CD1c-positive myeloid dendritic cell (primary cell): ENCODE data around the gene ERAL1.
"Not testable (repeated sequence)": the region's sequence is repeated elsewhere in the genome, so short reads cannot be mapped to it uniquely, and the experiment has no call there.

Source experiments
- DNase-seq: peaks from one replicate; pipeline ENCODE4 v3.0.0-alpha.2; 2016; ENCODE audit errors: extremely low spot score

ERAL1 gene

DNA sequence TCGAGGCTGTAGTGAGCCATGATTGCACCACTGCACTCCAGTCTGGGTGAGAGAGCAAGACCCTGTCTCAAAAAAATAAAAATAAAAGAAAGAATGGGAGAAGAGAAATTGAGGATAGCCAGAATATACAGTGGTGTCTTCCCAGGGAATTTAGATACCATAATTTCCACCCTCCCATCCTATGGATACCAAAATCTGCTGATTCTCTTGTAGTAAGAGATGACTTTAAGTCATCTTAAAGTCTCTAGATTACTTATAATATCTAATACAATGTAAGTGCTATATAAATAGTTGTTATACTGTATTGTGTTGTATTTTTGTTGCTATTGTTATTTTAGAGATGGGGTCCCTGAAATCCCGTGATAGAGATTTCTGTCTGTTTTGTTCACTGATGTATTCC, 1.5 kb upstream of the ERAL1 start:
- no peak for DNase-seq

GRCh38 chr17:28855336-28855679, 492 bp downstream of the ERAL1 start:
- no peak for DNase-seq

- DNase-seq: no peak
Observed at GRCh38 chr17:28856028-28856574, 1.3 kb downstream of the ERAL1 start.

DNA sequence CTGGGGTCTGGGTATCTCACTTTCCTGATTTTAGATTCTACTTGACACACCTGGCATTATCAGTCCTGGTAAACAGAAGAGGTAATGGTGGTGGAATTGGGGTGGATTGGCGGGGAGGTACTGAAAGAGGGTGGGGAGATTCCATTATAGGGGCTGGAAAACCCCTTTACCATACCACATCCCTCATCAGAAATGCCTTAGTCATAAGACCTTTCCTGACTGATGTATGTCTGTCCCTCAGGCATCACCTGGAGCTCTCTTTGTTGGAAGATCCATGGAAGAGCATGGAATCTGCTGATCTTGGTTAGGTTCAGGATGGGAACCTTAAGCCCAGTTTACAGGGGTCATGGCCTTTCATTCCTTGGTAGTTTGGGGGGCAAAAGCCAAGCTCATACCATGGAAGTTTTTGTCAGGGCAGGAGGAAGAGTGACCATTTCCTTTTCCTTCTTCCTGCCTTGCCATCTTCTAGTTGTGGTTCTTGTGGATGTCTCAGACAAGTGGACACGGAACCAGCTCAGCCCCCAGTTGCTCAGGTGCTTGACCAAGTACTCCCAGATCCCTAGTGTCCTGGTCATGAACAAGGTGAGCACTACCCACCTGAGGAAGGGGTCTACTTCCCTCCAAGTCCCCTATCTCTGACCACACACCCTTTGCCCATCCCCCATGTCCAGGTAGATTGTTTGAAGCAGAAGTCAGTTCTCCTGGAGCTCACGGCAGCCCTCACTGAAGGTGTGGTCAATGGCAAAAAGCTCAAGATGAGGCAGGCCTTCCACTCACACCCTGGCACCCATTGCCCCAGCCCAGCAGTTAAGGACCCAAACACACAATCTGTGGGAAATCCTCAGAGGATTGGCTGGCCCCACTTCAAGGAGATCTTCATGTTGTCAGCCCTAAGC, 3.3 kb downstream of the ERAL1 start:
- DNase-seq: no peak

- DNase-seq: no peak
Observed at GRCh38 chr17:28858801-28859355, 4.1 kb downstream of the ERAL1 start.

DNA sequence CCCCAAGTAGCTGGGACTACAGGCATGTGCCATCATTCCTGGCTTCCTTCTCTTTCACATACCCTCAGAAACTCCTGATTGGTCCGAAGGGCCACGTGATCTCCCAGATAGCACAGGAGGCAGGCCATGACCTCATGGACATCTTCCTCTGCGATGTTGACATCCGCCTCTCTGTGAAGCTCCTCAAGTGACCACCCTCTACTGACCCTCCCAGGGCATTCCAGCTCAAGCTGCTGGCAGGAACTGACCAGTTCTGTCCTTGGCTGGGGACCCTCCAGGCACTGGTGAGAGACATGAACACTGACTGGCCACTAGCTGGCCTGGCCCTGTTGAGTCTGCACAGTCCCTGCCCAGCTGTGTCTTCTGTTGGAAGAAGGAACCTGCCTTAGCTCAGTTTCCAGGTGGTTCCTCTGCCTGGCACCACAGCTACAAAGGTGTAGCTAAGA, 5.6 kb downstream of the ERAL1 start:
- no peak for DNase-seq

DNA sequence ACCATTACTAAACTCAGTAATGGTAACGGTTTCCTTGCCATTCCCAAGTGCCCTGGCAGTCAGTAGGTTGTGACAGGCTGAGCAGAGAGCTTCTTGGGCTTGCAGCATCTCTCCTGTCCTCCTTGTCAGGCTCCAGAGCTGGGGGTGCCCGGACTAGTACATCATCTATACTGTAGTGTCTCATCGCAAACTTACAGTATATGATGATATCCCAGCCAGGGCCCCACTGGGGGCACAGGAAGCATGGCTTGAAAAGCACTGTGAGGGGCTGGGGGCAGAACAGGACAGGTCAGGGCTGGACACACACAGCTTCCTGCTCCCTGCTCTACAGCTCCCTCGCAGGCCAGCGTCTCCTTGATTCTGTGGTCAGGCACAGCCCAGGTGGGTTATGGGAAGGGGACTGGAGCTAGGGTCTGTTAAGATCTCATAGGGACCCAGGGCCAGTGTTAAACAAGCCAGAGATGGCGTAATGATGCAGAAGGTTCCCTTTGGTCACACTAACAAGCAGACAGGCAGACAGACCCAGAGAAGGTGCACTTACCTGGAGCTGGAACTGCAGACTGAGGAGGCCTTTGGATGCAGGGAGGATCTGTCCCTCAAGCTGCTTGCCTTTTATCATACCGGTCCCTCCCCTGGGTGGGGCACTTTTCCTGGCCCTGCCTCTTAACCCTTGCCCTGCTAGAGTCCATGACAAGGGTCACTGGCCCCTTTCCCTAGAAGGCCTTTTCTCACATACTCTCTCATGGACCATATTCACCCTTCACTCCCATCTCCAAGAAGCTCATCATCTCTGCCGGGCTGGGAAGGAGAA, 6.8 kb downstream of the ERAL1 start:
- no peak for DNase-seq

DNA sequence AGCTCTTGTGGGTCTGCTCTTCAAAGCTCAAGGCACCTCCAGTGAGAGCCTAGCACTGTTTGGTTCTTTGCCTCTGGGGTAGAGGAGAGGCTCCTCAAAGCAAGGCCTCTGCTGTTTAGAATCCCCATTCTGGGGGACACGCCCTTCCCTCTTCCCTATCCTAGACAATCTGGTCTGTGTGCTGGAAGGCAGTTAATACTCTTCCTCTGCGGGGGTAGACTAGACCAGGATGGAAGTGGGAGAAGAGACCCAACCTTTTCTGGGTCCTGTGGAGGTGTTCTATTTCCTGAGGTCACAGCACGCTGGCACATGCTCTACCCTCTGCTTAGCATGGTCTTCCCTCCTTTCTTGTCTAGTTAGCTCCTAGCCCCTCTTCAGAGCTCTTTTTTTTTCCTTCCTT, 7.7 kb downstream of the ERAL1 start:
- no peak for DNase-seq

- no peak for DNase-seq
Observed at GRCh38 chr17:28863953-28864352, 9.1 kb downstream of the ERAL1 start.

- DNase-seq: no peak
Observed at GRCh38 chr17:28864991-28865849, 10.4 kb downstream of the ERAL1 start.

DNA sequence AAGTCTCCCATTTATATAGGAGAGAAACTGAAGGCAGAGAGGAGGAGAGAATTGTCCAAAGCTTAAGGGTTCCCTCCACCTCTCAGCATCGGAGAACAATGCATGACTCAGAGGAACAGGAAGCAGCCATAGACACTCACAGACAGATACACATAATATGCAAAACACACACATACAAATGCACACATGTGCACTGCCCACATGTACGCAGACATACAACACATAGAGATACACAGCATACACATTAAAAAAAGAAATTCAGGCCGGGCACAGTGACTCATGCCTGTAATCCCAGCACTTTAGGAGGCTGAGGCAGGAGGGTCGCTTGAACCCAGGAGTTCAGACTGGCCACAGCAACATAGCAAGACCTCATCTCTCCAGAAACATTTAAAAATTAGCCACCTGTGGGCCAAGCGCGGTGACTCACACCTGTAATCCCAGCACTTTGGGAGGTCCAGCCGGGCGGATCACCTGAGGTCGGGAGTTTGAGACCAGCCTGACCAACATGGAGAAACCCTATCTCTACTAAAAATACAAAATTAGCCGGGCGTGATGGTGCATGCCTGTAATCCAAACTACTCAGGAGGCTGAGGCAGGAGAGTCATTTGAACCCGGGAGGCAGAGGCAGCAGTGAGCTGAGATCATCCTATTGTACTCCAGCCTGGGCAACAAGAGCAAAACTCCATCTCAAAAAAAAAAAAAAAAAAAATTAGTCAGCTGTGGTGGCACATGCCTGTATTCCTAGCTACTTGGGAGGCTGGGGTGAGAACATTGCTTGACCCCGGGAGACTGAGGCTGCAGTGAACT, 11.3 kb downstream of the ERAL1 start:
- DNase-seq: peak; percentile 9

GRCh38 chr17:28867276-28867675, 12.5 kb downstream of the ERAL1 start:
- DNase-seq: no peak

DNA sequence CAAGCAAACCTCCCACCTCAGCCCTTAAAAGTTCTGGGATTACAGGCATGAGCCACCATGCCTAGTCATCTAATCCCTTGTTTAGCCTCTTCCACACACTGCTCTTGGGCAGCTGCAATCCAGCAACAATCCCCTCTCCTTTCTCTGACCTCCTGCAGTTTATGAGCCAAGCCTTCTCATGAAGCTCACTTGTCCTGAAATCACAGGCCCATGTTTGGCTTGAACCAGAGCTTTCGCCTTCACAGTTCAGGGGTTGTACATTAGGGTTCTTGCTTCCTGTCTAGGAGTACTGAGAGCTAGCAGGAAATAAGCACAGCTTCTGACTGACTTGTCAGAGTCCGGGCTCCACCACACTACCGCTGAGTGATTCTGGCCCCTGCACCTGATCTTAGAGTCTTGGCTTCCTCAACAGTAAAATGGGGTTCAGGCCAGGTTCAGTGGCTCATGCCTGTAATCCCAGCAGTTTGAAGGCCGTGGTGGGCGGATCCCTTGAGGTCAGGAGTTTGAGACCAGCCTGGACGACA, 16.3 kb downstream of the ERAL1 start:
- DNase-seq: no peak

- no peak for DNase-seq
Observed at GRCh38 chr17:28873839-28874238, 19.0 kb downstream of the ERAL1 start.

DNA sequence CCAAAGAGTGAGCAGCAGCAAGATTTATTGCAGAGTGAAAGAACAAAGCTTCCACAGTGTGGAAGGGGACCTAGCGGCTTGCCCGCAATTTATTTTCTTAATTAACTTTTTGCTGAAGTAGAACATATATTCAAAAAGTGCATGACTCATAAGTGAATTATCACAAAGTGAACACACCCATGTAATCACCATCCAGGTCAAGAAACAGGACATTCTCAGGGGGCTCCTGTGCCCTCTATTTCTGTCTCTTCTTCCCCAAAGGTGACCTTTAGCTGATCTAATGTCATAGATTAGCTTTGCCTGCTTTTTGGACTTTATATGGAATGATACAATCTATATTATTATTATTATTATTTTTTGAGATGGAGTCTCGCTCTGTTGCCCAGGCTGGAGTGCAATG, 19.9 kb downstream of the ERAL1 start:
- no peak for DNase-seq

GRCh38 chr17:28875848-28876550, 21.2 kb downstream of the ERAL1 start:
- DNase-seq: no peak

- DNase-seq: not testable (repeated sequence)
Observed at GRCh38 chr17:28877150-28877711, 22.4 kb downstream of the ERAL1 start.

DNA sequence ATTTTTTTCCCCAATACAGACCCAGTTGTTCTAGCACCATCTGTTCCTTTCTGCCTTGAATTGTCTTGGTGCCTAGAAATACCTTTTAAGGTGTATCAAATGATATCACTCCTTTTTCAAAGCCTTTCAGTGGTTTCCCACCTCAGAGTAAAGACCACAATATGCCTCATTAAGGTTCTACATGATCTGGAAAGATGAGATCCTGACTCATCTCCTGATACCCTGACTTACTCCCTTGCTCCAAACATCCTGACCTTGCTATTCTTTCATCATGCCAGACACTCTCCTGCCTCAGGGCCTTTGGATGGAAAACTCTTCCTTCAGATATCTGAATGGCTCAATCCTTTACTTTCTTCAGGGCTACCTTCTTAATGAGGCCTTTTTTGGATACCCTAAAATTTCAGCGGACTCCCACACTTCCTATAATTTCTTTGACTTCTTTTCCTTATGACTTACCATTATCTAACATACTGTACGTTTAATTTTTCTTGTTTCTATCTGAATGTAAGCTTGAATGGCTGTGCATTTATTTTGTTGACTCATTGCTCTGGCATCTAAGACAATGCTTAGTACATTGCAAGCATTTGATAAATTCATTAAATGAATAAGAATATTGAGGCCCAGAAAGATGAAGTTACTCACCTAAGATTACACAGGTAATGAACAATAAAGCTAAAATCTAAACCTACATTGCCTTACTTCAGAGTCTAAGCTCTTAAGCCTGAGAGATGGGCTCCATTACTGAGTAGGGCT, 23.5 kb downstream of the ERAL1 start:
- DNase-seq: no peak

- DNase-seq: no peak
Observed at GRCh38 chr17:28878981-28879380, 24.2 kb downstream of the ERAL1 start.
